H1 (cell line): Measurements from ENCODE around the gene SOX6. TPM values are rescaled to one million over a fixed set of nuclear protein-coding genes. Genes with fewer than 3 reads are reported as not detected.

ENCODE experiments used
- CTCF ChIA-PET: fragments of 300-600 bp; sonication (Branson Sonifier 250); formaldehyde crosslinking; loops from one replicate; lab custom pipeline; 2021; ENCODE audit not compliant: partially characterized antibody; lab: Charles Lee
- POLR2A ChIA-PET: fragments of 300-600 bp; sonication (Branson Sonifier 250); formaldehyde crosslinking; loops from one replicate; lab custom pipeline; 2021; ENCODE audit warnings: inconsistent platforms; ENCODE audit not compliant: partially characterized antibody; lab: Charles Lee
- DNase-seq, 2 experiments: peaks; one replicate each; pipeline versions ENCODE4 v3.0.0 to v3.0.0-alpha.2; 2010 to 2022; ENCODE audit warnings: low spot score in 2 of 2, low read depth in 1 of 2, mixed read lengths in 1 of 2
- FAIRE-seq: peaks from 2 replicates; lab custom pipeline; 2011; peaks lifted over from hg19 to GRCh38; lab: Jason Lieb, UNC
- H2AFZ ChIP-seq: 2 replicates; pipeline ENCODE4 v1.8.1; 2012; ENCODE audit warnings: low read length, inconsistent platforms
- H2AK5ac ChIP-seq: 2 replicates; pipeline ENCODE4 v1.6.1; 2013; ENCODE audit warnings: low read depth, low read length
- H2BK120ac ChIP-seq: replicated peaks from 2 replicates; pipeline ENCODE3; 2013; ENCODE audit warnings: low read depth, low read length, inconsistent platforms
- H2BK12ac ChIP-seq: 2 replicates; pipeline ENCODE4 v1.6.1; 2013; ENCODE audit warnings: low read depth, low read length
- H2BK15ac ChIP-seq: 2 replicates; pipeline ENCODE4 v1.6.1; 2013; ENCODE audit warnings: low read length
- H2BK20ac ChIP-seq: 2 replicates; pipeline ENCODE4 v1.6.1; 2013; ENCODE audit warnings: low read length
- H2BK5ac ChIP-seq: 2 replicates; pipeline ENCODE4 v1.6.1; 2013; ENCODE audit warnings: low read depth, low read length
- H3K14ac ChIP-seq: 2 replicates; pipeline ENCODE4 v1.6.1; 2013; ENCODE audit warnings: inconsistent platforms; ENCODE audit not compliant: insufficient read length
- H3K18ac ChIP-seq: 2 replicates; pipeline ENCODE4 v1.6.1; 2013; ENCODE audit warnings: low read length; ENCODE audit errors: extremely low read depth
- H3K23ac ChIP-seq: 2 replicates; pipeline ENCODE4 v1.6.1; 2013; ENCODE audit warnings: inconsistent platforms; ENCODE audit not compliant: insufficient read length
- H3K23me2 ChIP-seq: 2 replicates; pipeline ENCODE4 v1.6.1; 2013; ENCODE audit warnings: low read depth, low read length
- H3K27ac ChIP-seq: 2 replicates; pipeline ENCODE4 v1.6.1; 2011; ENCODE audit warnings: low read depth, low read length, inconsistent platforms
- H3K27me3 ChIP-seq, 4 experiments: replicated peaks in 1 of 4; 1 replicate in 1 of 4; 2 replicates in 3 of 4; pipeline versions ENCODE4 v1.6.1 to v1.8.1; 2011 to 2013; ENCODE audit warnings: low read length in 3 of 4, mild to moderate bottlenecking in 3 of 4, inconsistent platforms in 2 of 4, mixed read lengths in 2 of 4, moderate library complexity in 1 of 4; ENCODE audit not compliant: control insufficient read depth in 3 of 4, insufficient read depth in 3 of 4; ENCODE audit errors: extremely low read depth in 1 of 4
- H3K36me3 ChIP-seq, 4 experiments: 2 replicates each; pipeline versions ENCODE4 v1.6.1 to v1.8.1; 2011 to 2013; ENCODE audit warnings: mild to moderate bottlenecking in 4 of 4, low read length in 3 of 4, moderate library complexity in 2 of 4, control low read depth in 1 of 4, inconsistent platforms in 1 of 4; ENCODE audit not compliant: insufficient read depth in 4 of 4, control insufficient read depth in 2 of 4
- H3K4ac ChIP-seq: replicated peaks from 2 replicates; pipeline ENCODE3; 2013; ENCODE audit warnings: low read length, low read depth, mixed read lengths, inconsistent platforms; ENCODE audit not compliant: insufficient read length
- H3K4me1 ChIP-seq, 4 experiments: replicated peaks in 1 of 4; 1 replicate in 1 of 4; 2 replicates in 3 of 4; pipeline versions ENCODE4 v1.6.1 to v1.8.1; 2011 to 2013; ENCODE audit warnings: low read length in 3 of 4, inconsistent platforms in 2 of 4, mixed read lengths in 1 of 4; ENCODE audit not compliant: insufficient read depth in 4 of 4, control insufficient read depth in 3 of 4
- H3K4me2 ChIP-seq, 2 experiments: 2 replicates each; pipeline versions ENCODE4 v1.6.1 to v1.8.1; 2011 to 2013; ENCODE audit warnings: low read depth in 2 of 2, low read length in 2 of 2, control low read depth in 1 of 2, inconsistent platforms in 1 of 2, mild to moderate bottlenecking in 1 of 2; ENCODE audit not compliant: insufficient read depth in 1 of 2
- H3K4me3 ChIP-seq, 4 experiments: fragments of 200-600, 300-600 bp in 1 of 4; sonication (generic), shearing (Covaris generic), sonication (Bioruptor Twin) in 1 of 4; 2 replicates each; pipeline versions ENCODE4 v1.5.1 to v1.8.1; 2011 to 2016; ENCODE audit warnings: low read length in 4 of 4, low read depth in 3 of 4, control low read depth in 2 of 4, inconsistent platforms in 2 of 4, mild to moderate bottlenecking in 2 of 4, mixed read lengths in 1 of 4, moderate library complexity in 1 of 4; ENCODE audit not compliant: insufficient read depth in 2 of 4; ENCODE audit errors: extremely low read depth in 1 of 4
- H3K56ac ChIP-seq: replicated peaks from 2 replicates; pipeline ENCODE3; 2013; ENCODE audit warnings: low read depth, mild to moderate bottlenecking, mixed read lengths, low read length, inconsistent platforms; ENCODE audit not compliant: insufficient read length
- H3K79me1 ChIP-seq: 2 replicates; pipeline ENCODE4 v1.6.1; 2013; ENCODE audit warnings: low read depth, low read length, control low read depth
- H3K79me2 ChIP-seq, 2 experiments: 2 replicates each; pipeline versions ENCODE4 v1.6.1 to v1.8.1; 2012 to 2013; ENCODE audit warnings: low read length in 2 of 2, mild to moderate bottlenecking in 2 of 2, inconsistent platforms in 1 of 2; ENCODE audit not compliant: insufficient read depth in 2 of 2, control insufficient read depth in 1 of 2
- H3K9ac ChIP-seq, 4 experiments: replicated peaks in 1 of 4; 1 replicate in 1 of 4; 2 replicates in 3 of 4; pipeline versions ENCODE4 v1.6.1 to v1.8.1; 2011 to 2013; ENCODE audit warnings: low read depth in 3 of 4, low read length in 3 of 4, control low read depth in 2 of 4, mild to moderate bottlenecking in 2 of 4, moderate library complexity in 2 of 4, inconsistent platforms in 1 of 4; ENCODE audit errors: extremely low read depth in 1 of 4
- H3K9me3 ChIP-seq, 2 experiments: 2 replicates each; pipeline versions ENCODE4 v1.6.1 to v1.8.1; 2012 to 2013; ENCODE audit warnings: mild to moderate bottlenecking in 2 of 2, moderate library complexity in 2 of 2, control low read depth in 1 of 2, inconsistent platforms in 1 of 2, low read depth in 1 of 2, low read length in 1 of 2, mixed read lengths in 1 of 2; ENCODE audit not compliant: insufficient read depth in 2 of 2
- H4K20me1 ChIP-seq, 2 experiments: replicated peaks in 1 of 2; 2 replicates each; pipeline versions ENCODE3 to v1.8.1; 2011 to 2013; ENCODE audit warnings: inconsistent platforms in 2 of 2, low read length in 2 of 2, mild to moderate bottlenecking in 1 of 2; ENCODE audit not compliant: insufficient read depth in 2 of 2, control insufficient read depth in 1 of 2
- H4K5ac ChIP-seq: 2 replicates; pipeline ENCODE4 v1.6.1; 2013; ENCODE audit warnings: low read length, low read depth, mixed read lengths, inconsistent platforms; ENCODE audit not compliant: insufficient read length
- H4K8ac ChIP-seq: 2 replicates; pipeline ENCODE4 v1.8.0; 2013; ENCODE audit warnings: mild to moderate bottlenecking, moderate library complexity, low read length, inconsistent platforms; ENCODE audit not compliant: insufficient read depth; ENCODE audit errors: extremely low read depth
- H4K91ac ChIP-seq: replicated peaks from 2 replicates; pipeline ENCODE3; 2013; ENCODE audit warnings: low read length, mixed read lengths, inconsistent platforms; ENCODE audit not compliant: insufficient read length
- CBX5 ChIP-seq: fragments of 300-800, 300-1000 bp; sonication (generic); IDR thresholded peaks from 2 replicates; pipeline ENCODE4 v1.7.1; 2016; ENCODE audit warnings: antibody characterized with exemption, low read length, low read depth
- WGBS, 2 experiments: shearing (Covaris generic) in 1 of 2; methylation state at CpG; one replicate each; pipeline versions ENCODE4 v1.1.6 to v1.1.7; 2013 to 2015; ENCODE audit warnings: low lambda C conversion rate in 2 of 2, mixed read lengths in 2 of 2, inconsistent platforms in 1 of 2, low coverage in 1 of 2, missing lambda C conversion rate in 1 of 2; ENCODE audit not compliant: insufficient replicate concordance in 2 of 2, insufficient coverage in 1 of 2, insufficient read length in 1 of 2; ENCODE audit errors: extremely low coverage in 1 of 2, missing lambda C conversion rate in 1 of 2; 5-methylcytosine and 5-hydroxymethylcytosine counted together
- polyA plus RNA-seq, 7 experiments: library from polyadenylated mRNA; depleted of rRNA in 3 of 7; stranded (reverse) in 5 of 7; unstranded in 2 of 7; fragments of >200 nt in 5 of 7; fragments of 200-250 nt in 2 of 7; gene quantifications; 1 replicate in 5 of 7; 2 replicates in 1 of 7; 4 replicates in 1 of 7; pipeline versions ENCODE4 v1.2.1 to v1.2.3, GENCODE V29; 2011 to 2013; ENCODE audit warnings: missing spikeins in 2 of 7, mixed read lengths in 2 of 7
- total RNA-seq: library from RNA; stranded (reverse); fragmentation: NEBNext Ultra II Directional; extraction: Animal tissue kit (Norgen Biotek cat#: 25700); gene quantifications from 2 replicates; pipeline ENCODE4 v1.2.1, GENCODE V29; 2021

The SOX6 gene
- total and polyA plus RNA-seq, 2 of the 8 experiments (the other 6 are each of a cell fraction or from before 2014, with no cell fraction given), result 0.09 TPM; not detected in 1

GRCh38 chr11:15956302-15956701 lies 400.0 kb downstream of the SOX6 start:
- Histone ChIP-seq H2BK20ac (no peak overlapping the region), H2BK120ac (no peak overlapping the region), H3K27me3 (no peaks in the 10 kb centered on the region), H3K4me2 (no peak overlapping the region), H3K79me1 (no peaks in the 10 kb centered on the region), H4K91ac (no peak overlapping the region), H2BK12ac (no peak overlapping the region), H3K56ac (no peak overlapping the region), H4K20me1 (no peaks in the 10 kb centered on the region), H3K18ac (no peak overlapping the region), H4K5ac (no peak overlapping the region), H3K36me3 (no peaks in the 10 kb centered on the region), H3K14ac (no peak overlapping the region), H3K9me3 (no peaks in the 10 kb centered on the region), H3K23ac (no peak overlapping the region), H3K4me1 (no peaks in the 10 kb centered on the region), H2BK15ac (no peak overlapping the region), H2AK5ac (no peak overlapping the region), H3K23me2 (no peaks in the 10 kb centered on the region), H2BK5ac (no peak overlapping the region), H3K4me3 (no peak overlapping the region), H2AFZ (no peak overlapping the region), H3K79me2 (no peaks in the 10 kb centered on the region), H3K4ac (no peak overlapping the region), H4K8ac (no peak overlapping the region), H3K9ac (no peak overlapping the region), H3K27ac (no peak overlapping the region)
- ChIA-PET POLR2A (no interaction called here), CTCF (interaction anchor here (1.6 to 2.5 kb wide), 2 partner anchors 10 to 16 kb away, joined by 4 to 6 read pairs; no protein-coding TSS in a partner anchor)
- DNase-seq (no peak), FAIRE-seq (no peak)
- WGBS, 2 experiments, result 88% methylated on average over 3 of the region's 3 CpGs; no CpG with 5 or more reads in 1 of the 2 experiments
- TF ChIP-seq CBX5, result no peak
